ENCODE measurements around the gene LRCH3. TPM values are rescaled to one million over a fixed set of nuclear protein-coding genes. Genes with fewer than 3 reads are reported as not detected.

LRCH3 gene
- total and polyA plus RNA-seq, 9 of the 15 experiments (the other 6 are each of a cell fraction or from before 2014, with no cell fraction given), result 4.6 to 75.3 (median 30.3) TPM

GRCh38 chr3:197791113-197791891 lies at the start of gene LRCH3 (continued):
- TF ChIP-seq, protein P1, sequence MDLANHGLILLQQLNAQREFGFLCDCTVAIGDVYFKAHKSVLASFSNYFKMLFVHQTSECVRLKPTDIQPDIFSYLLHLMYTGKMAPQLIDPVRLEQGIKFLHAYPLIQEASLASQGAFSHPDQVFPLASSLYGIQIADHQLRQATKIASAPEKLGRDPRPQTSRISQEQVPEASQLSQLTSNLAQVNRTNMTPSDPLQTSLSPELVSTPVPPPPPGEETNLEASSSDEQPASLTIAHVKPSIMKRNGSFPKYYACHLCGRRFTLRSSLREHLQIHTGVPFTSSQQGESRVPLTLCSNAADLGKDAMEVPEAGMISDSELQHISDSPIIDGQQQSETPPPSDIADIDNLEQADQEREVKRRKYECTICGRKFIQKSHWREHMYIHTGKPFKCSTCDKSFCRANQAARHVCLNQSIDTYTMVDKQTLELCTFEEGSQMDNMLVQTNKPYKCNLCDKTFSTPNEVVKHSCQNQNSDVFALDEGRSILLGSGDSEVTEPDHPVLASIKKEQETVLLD (IDR thresholded peaks at IDR 0.05), result peak; percentile 93
- 0 out of 4 replicates have a peak, but pooled peaks of 1 of the 2 experiments have one; percentile 53 for TF ChIP-seq HDAC1 (IDR thresholded peaks at IDR 0.05)
- no peak for TF ChIP-seq ZNF436 (CRISPR knock-in tag; IDR thresholded peaks at IDR 0.05)
- TF ChIP-seq POLR2G (IDR thresholded peaks at IDR 0.05; ENCODE audit: low read depth, low read length), result peak; percentile 100
- no peak for TF ChIP-seq ATF1 (CRISPR knock-in tag; IDR thresholded peaks at IDR 0.05)
- 0 out of 2 replicates have a peak, but pooled peaks have one; percentile 58 for TF ChIP-seq ATF1 (tag; IDR thresholded peaks at IDR 0.05)
- TF ChIP-seq TCF3 (CRISPR knock-in tag; IDR thresholded peaks at IDR 0.05), result no peak
- TF ChIP-seq, protein P2, sequence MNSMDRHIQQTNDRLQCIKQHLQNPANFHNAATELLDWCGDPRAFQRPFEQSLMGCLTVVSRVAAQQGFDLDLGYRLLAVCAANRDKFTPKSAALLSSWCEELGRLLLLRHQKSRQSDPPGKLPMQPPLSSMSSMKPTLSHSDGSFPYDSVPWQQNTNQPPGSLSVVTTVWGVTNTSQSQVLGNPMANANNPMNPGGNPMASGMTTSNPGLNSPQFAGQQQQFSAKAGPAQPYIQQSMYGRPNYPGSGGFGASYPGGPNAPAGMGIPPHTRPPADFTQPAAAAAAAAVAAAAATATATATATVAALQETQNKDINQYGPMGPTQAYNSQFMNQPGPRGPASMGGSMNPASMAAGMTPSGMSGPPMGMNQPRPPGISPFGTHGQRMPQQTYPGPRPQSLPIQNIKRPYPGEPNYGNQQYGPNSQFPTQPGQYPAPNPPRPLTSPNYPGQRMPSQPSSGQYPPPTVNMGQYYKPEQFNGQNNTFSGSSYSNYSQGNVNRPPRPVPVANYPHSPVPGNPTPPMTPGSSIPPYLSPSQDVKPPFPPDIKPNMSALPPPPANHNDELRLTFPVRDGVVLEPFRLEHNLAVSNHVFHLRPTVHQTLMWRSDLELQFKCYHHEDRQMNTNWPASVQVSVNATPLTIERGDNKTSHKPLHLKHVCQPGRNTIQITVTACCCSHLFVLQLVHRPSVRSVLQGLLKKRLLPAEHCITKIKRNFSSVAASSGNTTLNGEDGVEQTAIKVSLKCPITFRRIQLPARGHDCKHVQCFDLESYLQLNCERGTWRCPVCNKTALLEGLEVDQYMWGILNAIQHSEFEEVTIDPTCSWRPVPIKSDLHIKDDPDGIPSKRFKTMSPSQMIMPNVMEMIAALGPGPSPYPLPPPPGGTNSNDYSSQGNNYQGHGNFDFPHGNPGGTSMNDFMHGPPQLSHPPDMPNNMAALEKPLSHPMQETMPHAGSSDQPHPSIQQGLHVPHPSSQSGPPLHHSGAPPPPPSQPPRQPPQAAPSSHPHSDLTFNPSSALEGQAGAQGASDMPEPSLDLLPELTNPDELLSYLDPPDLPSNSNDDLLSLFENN (IDR thresholded peaks at IDR 0.05; ENCODE audit: low read depth in 2 of 2, low read length in 2 of 2), result 0 out of 4 replicates have a peak, but pooled peaks of 1 of the 2 experiments have one; percentile 48
- no peak for TF ChIP-seq BDP1 (IDR thresholded peaks at IDR 0.05; ENCODE audit: insufficient read depth, insufficient read length)
- TF ChIP-seq RNF2 (IDR thresholded peaks at IDR 0.05), result 0 out of 2 replicates have a peak, but pooled peaks have one; percentile 28
- no peak for TF ChIP-seq TCF7L2 (IDR thresholded peaks at IDR 0.05; ENCODE audit: low read depth, low read length)
- no peak for TF ChIP-seq NUFIP1 (IDR thresholded peaks at IDR 0.05; ENCODE audit: partially characterized antibody)
- TF ChIP-seq, protein P3, sequence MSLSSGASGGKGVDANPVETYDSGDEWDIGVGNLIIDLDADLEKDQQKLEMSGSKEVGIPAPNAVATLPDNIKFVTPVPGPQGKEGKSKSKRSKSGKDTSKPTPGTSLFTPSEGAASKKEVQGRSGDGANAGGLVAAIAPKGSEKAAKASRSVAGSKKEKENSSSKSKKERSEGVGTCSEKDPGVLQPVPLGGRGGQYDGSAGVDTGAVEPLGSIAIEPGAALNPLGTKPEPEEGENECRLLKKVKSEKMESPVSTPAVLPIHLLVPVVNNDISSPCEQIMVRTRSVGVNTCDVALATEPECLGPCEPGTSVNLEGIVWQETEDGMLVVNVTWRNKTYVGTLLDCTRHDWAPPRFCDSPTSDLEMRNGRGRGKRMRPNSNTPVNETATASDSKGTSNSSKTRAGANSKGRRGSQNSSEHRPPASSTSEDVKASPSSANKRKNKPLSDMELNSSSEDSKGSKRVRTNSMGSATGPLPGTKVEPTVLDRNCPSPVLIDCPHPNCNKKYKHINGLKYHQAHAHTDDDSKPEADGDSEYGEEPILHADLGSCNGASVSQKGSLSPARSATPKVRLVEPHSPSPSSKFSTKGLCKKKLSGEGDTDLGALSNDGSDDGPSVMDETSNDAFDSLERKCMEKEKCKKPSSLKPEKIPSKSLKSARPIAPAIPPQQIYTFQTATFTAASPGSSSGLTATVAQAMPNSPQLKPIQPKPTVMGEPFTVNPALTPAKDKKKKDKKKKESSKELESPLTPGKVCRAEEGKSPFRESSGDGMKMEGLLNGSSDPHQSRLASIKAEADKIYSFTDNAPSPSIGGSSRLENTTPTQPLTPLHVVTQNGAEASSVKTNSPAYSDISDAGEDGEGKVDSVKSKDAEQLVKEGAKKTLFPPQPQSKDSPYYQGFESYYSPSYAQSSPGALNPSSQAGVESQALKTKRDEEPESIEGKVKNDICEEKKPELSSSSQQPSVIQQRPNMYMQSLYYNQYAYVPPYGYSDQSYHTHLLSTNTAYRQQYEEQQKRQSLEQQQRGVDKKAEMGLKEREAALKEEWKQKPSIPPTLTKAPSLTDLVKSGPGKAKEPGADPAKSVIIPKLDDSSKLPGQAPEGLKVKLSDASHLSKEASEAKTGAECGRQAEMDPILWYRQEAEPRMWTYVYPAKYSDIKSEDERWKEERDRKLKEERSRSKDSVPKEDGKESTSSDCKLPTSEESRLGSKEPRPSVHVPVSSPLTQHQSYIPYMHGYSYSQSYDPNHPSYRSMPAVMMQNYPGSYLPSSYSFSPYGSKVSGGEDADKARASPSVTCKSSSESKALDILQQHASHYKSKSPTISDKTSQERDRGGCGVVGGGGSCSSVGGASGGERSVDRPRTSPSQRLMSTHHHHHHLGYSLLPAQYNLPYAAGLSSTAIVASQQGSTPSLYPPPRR (CRISPR knock-in tag; IDR thresholded peaks at IDR 0.05; ENCODE audit: borderline replicate concordance), result no peak
